Right lobe of liver (tissue), 4 donors: ENCODE data around the gene GPR33.

Experiments used
- CTCF ChIP-seq, 4 donors: fragments of 200-600 bp in 3 of 4; fragments of 450-650 bp in 1 of 4; IDR thresholded peaks; one replicate each; pipeline versions ENCODE4 v1.5.1 to v1.8.0; 2016 to 2022; ENCODE audit warnings: antibody characterized with exemption in 4 of 4, mild to moderate bottlenecking in 2 of 4
- POLR2A ChIP-seq: fragments of 450-650 bp; IDR thresholded peaks from one replicate; pipeline ENCODE4 v1.6.1; 2017; ENCODE audit warnings: antibody characterized with exemption, mild to moderate bottlenecking
- donor health status: DM: no; HTN: no; CAD: no.
- donor health status: DM: no; HTN: no; CAD: no.
- donor health status: DM: no; HTN: yes; CAD: no.

- no peak for TF ChIP-seq CTCF (IDR thresholded peaks at IDR 0.05)
- no peak for TF ChIP-seq POLR2A
Measured at GRCh38 chr14:31492759-31493498, 5.1 kb upstream of the GPR33 start.
